Trophoblast cell (in vitro differentiated cells and primary cell): ENCODE measurements around the gene SNX25.
"Not testable (repeated sequence)": the region's sequence is repeated elsewhere in the genome, so short reads cannot be mapped to it uniquely, and the experiment has no call there.

Experiments used
- DNase-seq, 2 donors: peaks; one replicate each; pipeline ENCODE4 v3.0.0-alpha.2; 2016
- H2AFZ ChIP-seq: 2 replicates; pipeline ENCODE4 v1.6.1; 2013; ENCODE audit warnings: low read length, moderate library complexity, mild to moderate bottlenecking; ENCODE audit not compliant: insufficient read depth, poor library complexity
- H2AK5ac ChIP-seq: 2 replicates; pipeline ENCODE4 v1.6.1; 2013; ENCODE audit warnings: mild to moderate bottlenecking, low read length
- H2BK120ac ChIP-seq: 2 replicates; pipeline ENCODE4 v1.6.1; 2013; ENCODE audit warnings: low read length, mild to moderate bottlenecking, moderate library complexity; ENCODE audit not compliant: insufficient read depth, poor library complexity
- H2BK12ac ChIP-seq: 2 replicates; pipeline ENCODE4 v1.6.1; 2013; ENCODE audit warnings: mild to moderate bottlenecking, low read length, moderate library complexity
- H2BK5ac ChIP-seq: 2 replicates; pipeline ENCODE4 v1.6.1; 2013; ENCODE audit warnings: low read length, low read depth, moderate library complexity, mild to moderate bottlenecking; ENCODE audit not compliant: poor library complexity
- H3K14ac ChIP-seq: 2 replicates; pipeline ENCODE4 v1.6.1; 2013; ENCODE audit warnings: mild to moderate bottlenecking, low read length
- H3K18ac ChIP-seq: 2 replicates; pipeline ENCODE4 v1.6.1; 2013; ENCODE audit warnings: mild to moderate bottlenecking, low read length
- H3K23ac ChIP-seq: 2 replicates; pipeline ENCODE4 v1.6.1; 2013; ENCODE audit warnings: low read length
- H3K27ac ChIP-seq: 2 replicates; pipeline ENCODE4 v1.5.1; 2013; ENCODE audit warnings: low read depth, mild to moderate bottlenecking, inconsistent platforms, low read length, moderate library complexity
- H3K27me3 ChIP-seq: 2 replicates; pipeline ENCODE4 v1.6.1; 2013; ENCODE audit warnings: inconsistent platforms, mild to moderate bottlenecking, low read length, moderate library complexity; ENCODE audit not compliant: insufficient read depth
- H3K36me3 ChIP-seq, 2 experiments: 1 replicate in 1 of 2; 2 replicates in 1 of 2; pipeline ENCODE4 v1.6.1; 2013; ENCODE audit warnings: low read length in 2 of 2, mild to moderate bottlenecking in 2 of 2, moderate library complexity in 1 of 2; ENCODE audit not compliant: insufficient read depth in 2 of 2, control insufficient read depth in 1 of 2
- H3K4ac ChIP-seq: 2 replicates; pipeline ENCODE4 v1.6.1; 2013; ENCODE audit warnings: low read depth, mild to moderate bottlenecking, low read length, moderate library complexity
- H3K4me1 ChIP-seq, 2 experiments: 1 replicate in 1 of 2; 2 replicates in 1 of 2; pipeline ENCODE4 v1.6.1; 2013; ENCODE audit warnings: low read length in 2 of 2, mild to moderate bottlenecking in 2 of 2, moderate library complexity in 1 of 2; ENCODE audit not compliant: insufficient read depth in 2 of 2, control insufficient read depth in 1 of 2
- H3K4me2 ChIP-seq: 2 replicates; pipeline ENCODE4 v1.6.1; 2013; ENCODE audit warnings: inconsistent platforms, mild to moderate bottlenecking, low read length, moderate library complexity
- H3K4me3 ChIP-seq: 2 replicates; pipeline ENCODE4 v1.5.1; 2013; ENCODE audit warnings: mild to moderate bottlenecking, low read depth, low read length, inconsistent platforms
- H3K79me1 ChIP-seq: one replicate; pipeline ENCODE4 v1.6.1; 2013; ENCODE audit warnings: low read length
- H3K79me2 ChIP-seq: 2 replicates; pipeline ENCODE4 v1.6.1; 2013; ENCODE audit warnings: low read length, mild to moderate bottlenecking; ENCODE audit not compliant: control insufficient read depth, insufficient read depth, poor library complexity
- H3K9ac ChIP-seq: 2 replicates; pipeline ENCODE4 v1.6.1; 2013; ENCODE audit warnings: mild to moderate bottlenecking, low read length
- H3K9me3 ChIP-seq: 2 replicates; pipeline ENCODE4 v1.6.1; 2013; ENCODE audit warnings: low read depth, mild to moderate bottlenecking, control low read depth, inconsistent platforms, low read length; ENCODE audit not compliant: insufficient read depth
- H4K12ac ChIP-seq: 2 replicates; pipeline ENCODE4 v1.6.1; 2013; ENCODE audit warnings: low read depth, mild to moderate bottlenecking, low read length, moderate library complexity
- H4K8ac ChIP-seq: 2 replicates; pipeline ENCODE4 v1.6.1; 2013; ENCODE audit warnings: low read depth, mild to moderate bottlenecking, low read length, moderate library complexity
- H4K91ac ChIP-seq: one replicate; pipeline ENCODE4 v1.6.1; 2013; ENCODE audit warnings: low read depth, mild to moderate bottlenecking, low read length, moderate library complexity
- WGBS: extraction: QIAGEN DNeasy Blood & Tissue Kit; methylation state at CpG from one replicate; pipeline ENCODE4 v1.1.7; 2013; ENCODE audit warnings: missing lambda C conversion rate; ENCODE audit not compliant: insufficient read length, insufficient coverage; ENCODE audit errors: extremely low coverage; 5-methylcytosine and 5-hydroxymethylcytosine counted together

Gene SNX25

GRCh38 chr4:185203486-185204237 lies 5.7 kb upstream of the SNX25 start, which contains the start of gene CFAP97:
Gene CFAP97, minus strand, starts transcription at chr4:185204000. Its CDS starts 12,804 bp downstream, at chr4:185191196.
- H2BK5ac ChIP-seq: peak within 1 kb of the TSS; percentile 91
- DNase-seq: peak; percentile 83 to 87
- H2BK120ac ChIP-seq: peak within 1 kb of the TSS; percentile 72
- no peaks in the 10 kb centered on the region for H3K27me3 ChIP-seq
- H3K23ac ChIP-seq: no peak within 1 kb of the TSS
- no peaks in the 10 kb centered on the region for H3K9me3 ChIP-seq
- peak within 1 kb of the TSS; percentile 98 for H3K18ac ChIP-seq
- peak within 1 kb of the TSS; percentile 87 for H3K9ac ChIP-seq
- peak within 1 kb of the TSS; percentile 90 for H4K91ac ChIP-seq
- H3K36me3 ChIP-seq: peaks cover 0 to 3% of the 10 kb centered on the region in 2 experiments
- H2AK5ac ChIP-seq: no peak within 1 kb of the TSS
- H2AFZ ChIP-seq: peak within 1 kb of the TSS; percentile 98
- H3K79me1 ChIP-seq: peaks cover 13% of the 10 kb centered on the region
- H3K27ac ChIP-seq: peak within 1 kb of the TSS; percentile 73
- peak within 1 kb of the TSS; percentile 79 for H3K14ac ChIP-seq
- peak within 1 kb of the TSS; percentile 97 for H4K8ac ChIP-seq
- H3K4ac ChIP-seq: peak within 1 kb of the TSS; percentile 83
- peaks cover 6 to 9% of the 10 kb centered on the region in 2 experiments for H3K4me1 ChIP-seq
- H2BK12ac ChIP-seq: peak within 1 kb of the TSS; percentile 68
- H3K79me2 ChIP-seq: peaks cover 7% of the 10 kb centered on the region
- no CpG with 5 or more reads among the region's 103 CpGs for WGBS
- peak within 1 kb of the TSS; percentile 81 for H4K12ac ChIP-seq
- H3K4me2 ChIP-seq: peak within 1 kb of the TSS; percentile 93
- peak within 1 kb of the TSS; percentile 88 for H3K4me3 ChIP-seq

- peaks cover 8 to 11% of the 10 kb centered on the region in 2 experiments for H3K4me1 ChIP-seq
- H3K4me3 ChIP-seq: peak overlapping the region; percentile 88
- peaks cover 13% of the 10 kb centered on the region for H3K79me1 ChIP-seq
- WGBS: no CpG with 5 or more reads among the region's 14 CpGs
- peak overlapping the region; percentile 79 for H3K14ac ChIP-seq
- H3K27me3 ChIP-seq: no peaks in the 10 kb centered on the region
- peak overlapping the region; percentile 98 for H2AFZ ChIP-seq
- no peak overlapping the region for H2AK5ac ChIP-seq
- peak overlapping the region; percentile 72 for H2BK120ac ChIP-seq
- no peak overlapping the region for H3K23ac ChIP-seq
- peaks cover 7% of the 10 kb centered on the region for H3K79me2 ChIP-seq
- no peaks in the 10 kb centered on the region for H3K9me3 ChIP-seq
- H3K9ac ChIP-seq: peak overlapping the region; percentile 83
- peak overlapping the region; percentile 81 for H4K12ac ChIP-seq
- H3K27ac ChIP-seq: no peak overlapping the region
- H3K18ac ChIP-seq: peak overlapping the region; percentile 98
- H3K4ac ChIP-seq: peak overlapping the region; percentile 83
- H4K91ac ChIP-seq: peak overlapping the region; percentile 90
- peak overlapping the region; percentile 23 for H2BK12ac ChIP-seq
- peak overlapping the region; percentile 97 for H4K8ac ChIP-seq
- peak overlapping the region; percentile 93 for H3K4me2 ChIP-seq
- peak overlapping the region; percentile 73 for H2BK5ac ChIP-seq
- H3K36me3 ChIP-seq: peaks cover 0 to 3% of the 10 kb centered on the region in 2 experiments
- DNase-seq: no peak
Measured at GRCh38 chr4:185204238-185204910, 5.0 kb upstream of the SNX25 start.

GRCh38 chr4:185205073-185205472 lies 4.3 kb upstream of the SNX25 start:
- H3K36me3 ChIP-seq, H2AK5ac ChIP-seq, H4K8ac ChIP-seq, H3K27me3 ChIP-seq, H2BK120ac ChIP-seq, H3K79me2 ChIP-seq, H2BK12ac ChIP-seq, H3K27ac ChIP-seq, H3K4ac ChIP-seq, H2AFZ ChIP-seq, H4K12ac ChIP-seq, H3K4me3 ChIP-seq, H3K14ac ChIP-seq, H4K91ac ChIP-seq, H3K23ac ChIP-seq, H2BK5ac ChIP-seq, H3K18ac ChIP-seq, H3K4me2 ChIP-seq, DNase-seq, H3K9me3 ChIP-seq, H3K9ac ChIP-seq: not testable (repeated sequence)
- WGBS: no CpG with 5 or more reads among the region's 13 CpGs
- Histone ChIP-seq H3K79me1 (peaks cover 15% of the 10 kb centered on the region), H3K4me1 (peaks cover 8 to 11% of the 10 kb centered on the region in 2 experiments)

- H3K4me2 ChIP-seq: no peak overlapping the region
- no peaks in the 10 kb centered on the region for H3K27me3 ChIP-seq
- H4K91ac ChIP-seq: no peak overlapping the region
- no peak overlapping the region for H3K14ac ChIP-seq
- H2BK120ac ChIP-seq: no peak overlapping the region
- H4K12ac ChIP-seq: no peak overlapping the region
- peaks cover 8 to 11% of the 10 kb centered on the region in 2 experiments for H3K4me1 ChIP-seq
- no peak overlapping the region for H2BK12ac ChIP-seq
- no peak overlapping the region for H3K18ac ChIP-seq
- no peak overlapping the region for H3K27ac ChIP-seq
- H2BK5ac ChIP-seq: no peak overlapping the region
- peaks cover 15% of the 10 kb centered on the region for H3K79me2 ChIP-seq
- WGBS: no CpG with 5 or more reads among the region's 8 CpGs
- no peak overlapping the region for H2AK5ac ChIP-seq
- no peak overlapping the region for H2AFZ ChIP-seq
- H3K9ac ChIP-seq: no peak overlapping the region
- no peak overlapping the region for H3K4ac ChIP-seq
- H3K4me3 ChIP-seq: no peak overlapping the region
- no peaks in the 10 kb centered on the region for H3K9me3 ChIP-seq
- no peak overlapping the region for H4K8ac ChIP-seq
- H3K79me1 ChIP-seq: peaks cover 19% of the 10 kb centered on the region
- DNase-seq: no peak
- no peak overlapping the region for H3K23ac ChIP-seq
- H3K36me3 ChIP-seq: no peaks in the 10 kb centered on the region
Measured at GRCh38 chr4:185205697-185206342, 3.6 kb upstream of the SNX25 start.
